Endothelial cell of umbilical vein (primary cell): ENCODE data around the gene STARD13. TPM values are rescaled to one million over a fixed set of nuclear protein-coding genes. Genes with fewer than 3 reads are reported as not detected.

ENCODE experiments used
- BruUV-seq: library from RNA; stranded (reverse); fragments of 400-500 nt; replicated peaks from 2 replicates; lab custom pipeline; 2021; lab: Mats Ljungman, UMichigan
- CTCF ChIA-PET: fragments of 300-600, 350-600 bp; sonication (Branson Sonifier 250); formaldehyde crosslinking; loops from one replicate; lab custom pipeline; 2021; ENCODE audit warnings: antibody characterized with exemption, inconsistent platforms; lab: Charles Lee
- POLR2A ChIA-PET: fragments of 300-600, 350-600 bp; sonication (Branson Sonifier 250); formaldehyde crosslinking; loops from one replicate; lab custom pipeline; 2021; ENCODE audit warnings: antibody characterized with exemption, inconsistent platforms; lab: Charles Lee
- DNase-seq: peaks from one replicate; pipeline ENCODE4 v3.0.0-alpha.2; 2011; ENCODE audit warnings: low read depth, low spot score
- FAIRE-seq: peaks from 2 replicates; lab custom pipeline; 2011; peaks lifted over from hg19 to GRCh38; lab: Jason Lieb, UNC
- H2AFZ ChIP-seq: 2 replicates; pipeline ENCODE4 v1.6.0; 2012; ENCODE audit warnings: low read depth, low read length, control low read depth, inconsistent platforms
- H3K27ac ChIP-seq: 2 replicates; pipeline ENCODE4 v1.5.1; 2011; ENCODE audit warnings: low read depth, mild to moderate bottlenecking, control low read depth, low read length, moderate library complexity; ENCODE audit not compliant: insufficient read depth
- H3K27me3 ChIP-seq, 2 experiments: 2 replicates each; pipeline versions ENCODE4 v1.6.0 to v1.6.1; 2011; ENCODE audit warnings: low read length in 2 of 2, mixed read lengths in 1 of 2; ENCODE audit not compliant: control insufficient read depth in 2 of 2, insufficient read depth in 2 of 2
- H3K36me3 ChIP-seq, 2 experiments: 2 replicates in 1 of 2; 3 replicates in 1 of 2; pipeline ENCODE4 v1.5.1; 2011; ENCODE audit warnings: low read length in 2 of 2, mild to moderate bottlenecking in 1 of 2, moderate library complexity in 1 of 2; ENCODE audit not compliant: control insufficient read depth in 2 of 2, insufficient read depth in 2 of 2; ENCODE audit errors: extremely low read depth in 1 of 2
- H3K4me1 ChIP-seq: 3 replicates; pipeline ENCODE4 v1.5.1; 2011; ENCODE audit warnings: mild to moderate bottlenecking, low read length; ENCODE audit not compliant: control insufficient read depth, insufficient read depth; ENCODE audit errors: extremely low read depth
- H3K4me2 ChIP-seq: 2 replicates; pipeline ENCODE4 v1.6.1; 2011; ENCODE audit warnings: low read length, control low read depth, mixed read lengths; ENCODE audit not compliant: insufficient read depth
- H3K4me3 ChIP-seq, 3 experiments: fragments of 200-600 bp in 1 of 3; sonication (generic), shearing (Covaris generic) in 1 of 3; replicated peaks in 1 of 3; 2 replicates each; pipeline ENCODE4 v1.5.1; 2011 to 2016; ENCODE audit warnings: control low read depth in 3 of 3, low read length in 3 of 3, mild to moderate bottlenecking in 2 of 3, inconsistent platforms in 1 of 3, low read depth in 1 of 3, moderate library complexity in 1 of 3; ENCODE audit not compliant: insufficient read depth in 1 of 3
- H3K79me2 ChIP-seq: 2 replicates; pipeline ENCODE4 v1.6.0; 2012; ENCODE audit warnings: low read length, inconsistent platforms; ENCODE audit not compliant: control insufficient read depth, insufficient read depth
- H3K9ac ChIP-seq: replicated peaks from 2 replicates; pipeline ENCODE3; 2011; ENCODE audit warnings: low read length, control low read depth; ENCODE audit not compliant: insufficient read depth; ENCODE audit errors: extremely low read depth
- H3K9me1 ChIP-seq: replicated peaks from 3 replicates; pipeline ENCODE4 v1.6.0; 2011; ENCODE audit warnings: mild to moderate bottlenecking, low read length; ENCODE audit not compliant: control insufficient read depth, insufficient read depth; ENCODE audit errors: extremely low read depth
- H3K9me3 ChIP-seq: replicated peaks from 2 replicates; pipeline ENCODE4 v1.5.1; 2012; ENCODE audit warnings: low read length, inconsistent platforms; ENCODE audit not compliant: control insufficient read depth, insufficient read depth
- H4K20me1 ChIP-seq: replicated peaks from 2 replicates; pipeline ENCODE3; 2011; ENCODE audit warnings: mild to moderate bottlenecking, low read length; ENCODE audit not compliant: control insufficient read depth, insufficient read depth; ENCODE audit errors: extremely low read depth
- CTCF ChIP-seq, 2 donors: IDR thresholded peaks; 1 replicate in 1 of 2; 2 replicates in 1 of 2; pipeline ENCODE4 v1.5.1; 2011; ENCODE audit warnings: low read length in 2 of 2, mild to moderate bottlenecking in 2 of 2, moderate library complexity in 2 of 2, control low read depth in 1 of 2, inconsistent platforms in 1 of 2, low read depth in 1 of 2; ENCODE audit not compliant: insufficient read depth in 1 of 2; ENCODE audit errors: extremely low read depth in 1 of 2
- GATA2 ChIP-seq: IDR thresholded peaks from 2 replicates; pipeline ENCODE4 v1.7.0; 2011; ENCODE audit warnings: low read depth, mild to moderate bottlenecking, moderate library complexity, mixed read lengths, low read length; ENCODE audit not compliant: insufficient read length, insufficient read depth
- POLR2A ChIP-seq: IDR thresholded peaks from 2 replicates; pipeline ENCODE4 v1.6.1; 2012; ENCODE audit warnings: low read depth, mild to moderate bottlenecking, control low read depth, low read length
- POLR2AphosphoS5 ChIP-seq: IDR thresholded peaks from 2 replicates; pipeline ENCODE4 v1.6.1; 2012; ENCODE audit warnings: low read depth, mild to moderate bottlenecking, control low read depth, low read length, moderate library complexity; ENCODE audit not compliant: insufficient read depth
- dilution Hi-C: fragments of 300-500 bp; cut with MboI; formaldehyde crosslinking; loops from one replicate; pipeline ENCODE4 v1.15.0; 2019; ENCODE audit warnings: low sequenced_read_pairs; ENCODE audit not compliant: extremely low pct_ligation_motif_present
- intact Hi-C: fragments of 100-400 bp; cut with micrococcal nuclease; formaldehyde crosslinking; loops from one replicate; pipeline ENCODE4 v1.10.0; 2022
- polyA plus RNA-seq, 4 experiments: library from polyadenylated mRNA; depleted of rRNA in 3 of 4; stranded (reverse) in 3 of 4; unstranded in 1 of 4; fragments of >200 nt; gene quantifications; 2 replicates each; pipeline versions ENCODE4 v1.2.1 to v1.2.3, GENCODE V29; 2011 to 2012; ENCODE audit warnings: missing spikeins in 1 of 4
- total RNA-seq: library from RNA; stranded (reverse); gene quantifications from 2 replicates; pipeline ENCODE4 v1.2.3, GENCODE V29; 2021

Gene STARD13
- total and polyA plus RNA-seq, 2 donors (not counting 3 experiments of a cell fraction or from before 2014, with no cell fraction given): 11.0 to 47.7 TPM

GRCh38 chr13:33256148-33256840 is 29.3 kb downstream of the STARD13 start:
- Histone ChIP-seq H3K27ac (no peak overlapping the region), H3K4me3 (no peak overlapping the region), H3K9me3 (no peaks in the 10 kb centered on the region), H3K36me3 (no peaks in the 10 kb centered on the region), H3K27me3 (no peaks in the 10 kb centered on the region), H3K9ac (no peak overlapping the region), H4K20me1 (no peaks in the 10 kb centered on the region), H3K9me1 (no peaks in the 10 kb centered on the region), H3K79me2 (peaks cover 93% of the 10 kb centered on the region), H3K4me1 (peaks cover 12% of the 10 kb centered on the region), H3K4me2 (no peak overlapping the region), H2AFZ (no peak overlapping the region)
- FAIRE-seq: peak; percentile 55
- dilution Hi-C loops: no loop called here
- TF ChIP-seq CTCF (IDR thresholded peaks at IDR 0.05; ENCODE audit: extremely low read depth in 1 of 2, insufficient read depth in 1 of 2, low read depth in 1 of 2, low read length in 2 of 2) (no peak), POLR2AphosphoS5 (no peak), GATA2 (no peak)
- no peak for DNase-seq
- BruUV-seq: no TSS peak
- POLR2A ChIA-PET: no interaction called here
- intact Hi-C loops: no loop called here
- CTCF ChIA-PET: no interaction called here

DNA sequence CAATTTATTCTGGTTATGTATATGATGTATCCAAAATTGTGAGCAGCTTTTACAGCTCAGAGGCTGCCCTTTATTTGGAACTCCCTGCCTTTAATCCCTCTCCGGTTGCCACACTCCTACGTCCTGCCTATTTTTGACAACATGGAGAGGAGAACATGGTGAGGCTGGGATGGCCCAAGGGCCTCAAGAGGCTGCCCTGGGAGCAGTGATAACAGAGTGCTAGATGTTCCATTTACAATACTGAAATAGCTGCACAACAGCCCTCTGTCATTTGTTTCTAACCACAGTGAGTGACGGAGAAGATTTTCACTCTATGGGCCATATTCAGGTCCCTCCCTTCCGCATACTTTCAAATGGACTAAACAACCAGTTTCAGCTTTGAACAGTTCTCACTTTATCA is 33.4 kb downstream of the STARD13 start:
- peak overlapping the region; percentile 73 for H3K4me2 ChIP-seq
- no peaks in the 10 kb centered on the region for H4K20me1 ChIP-seq
- no TSS peak for BruUV-seq
- no peak for TF ChIP-seq POLR2A
- intact Hi-C loops (no loop called here), dilution Hi-C loops (no loop called here)
- FAIRE-seq (no peak), DNase-seq (no peak)
- ChIA-PET CTCF (interaction anchor here (1.1 to 2.1 kb wide), 5 partner anchors 8 to 291 kb away, joined by 3 to 6 read pairs (median 5); no protein-coding TSS in a partner anchor), POLR2A (interaction anchor here (2.2 kb wide), 1 partner anchor 33 kb away, joined by 9 read pairs; the partner anchor contains the start of gene STARD13)
- H2AFZ ChIP-seq: no peak overlapping the region
- peaks cover 82% of the 10 kb centered on the region for H3K79me2 ChIP-seq
- peaks cover 44% of the 10 kb centered on the region for H3K4me1 ChIP-seq
- H3K9me3 ChIP-seq: no peaks in the 10 kb centered on the region
- H3K27me3 ChIP-seq: no peaks in the 10 kb centered on the region
- no peak overlapping the region for H3K4me3 ChIP-seq
- peak overlapping the region; percentile 85 for H3K27ac ChIP-seq
- no peaks in the 10 kb centered on the region for H3K9me1 ChIP-seq
- H3K36me3 ChIP-seq: peaks cover 0 to 2% of the 10 kb centered on the region in 2 experiments
- peak overlapping the region; percentile 65 for H3K9ac ChIP-seq
